Naive B cell (primary cell): ENCODE results near the gene STXBP1. TPM values are rescaled to one million over a fixed set of nuclear protein-coding genes. Genes with fewer than 3 reads are reported as not detected.

ENCODE experiments used
- ATAC-seq, 2 donors: fragments of 150-1000 bp; cut with Tn5 transposase; 2 replicates each; pipeline ENCODE4 v1.10.0; 2021; ENCODE audit warnings: low read depth in 2 of 2, mild to moderate bottlenecking in 2 of 2, moderate library complexity in 2 of 2
- DNase-seq: peaks from one replicate; pipeline ENCODE4 v3.0.0; 2022
- H3K27ac Mint-ChIP-seq, 6 donors: one replicate each; pipeline ENCODE4 v1.8.0; 2020 to 2022; ENCODE audit warnings: mild to moderate bottlenecking in 6 of 6, mixed read lengths in 6 of 6, moderate library complexity in 5 of 6, inconsistent platforms in 2 of 6
- H3K27me3 Mint-ChIP-seq, 3 donors: one replicate each; pipeline ENCODE4 v1.8.0; 2021 to 2022; ENCODE audit warnings: mixed read lengths in 3 of 3, mild to moderate bottlenecking in 1 of 3
- H3K36me3 Mint-ChIP-seq, 2 donors: one replicate each; pipeline ENCODE4 v1.8.0; 2020 to 2022; ENCODE audit warnings: mixed read lengths in 2 of 2, inconsistent platforms in 1 of 2, mild to moderate bottlenecking in 1 of 2
- H3K4me1 Mint-ChIP-seq, 3 donors: one replicate each; pipeline ENCODE4 v1.8.0; 2020 to 2022; ENCODE audit warnings: mixed read lengths in 3 of 3, inconsistent platforms in 1 of 3, mild to moderate bottlenecking in 1 of 3, moderate library complexity in 1 of 3
- H3K4me3 Mint-ChIP-seq, 8 donors: one replicate each; pipeline ENCODE4 v1.8.0; 2020 to 2022; ENCODE audit warnings: mild to moderate bottlenecking in 8 of 8, mixed read lengths in 8 of 8, moderate library complexity in 8 of 8, inconsistent platforms in 2 of 8
- H3K9me3 Mint-ChIP-seq, 7 donors: one replicate each; pipeline ENCODE4 v1.8.0; 2020 to 2022; ENCODE audit warnings: mixed read lengths in 7 of 7, mild to moderate bottlenecking in 5 of 7, inconsistent platforms in 2 of 7, moderate library complexity in 1 of 7
- polyA plus RNA-seq, 6 donors: library from polyadenylated mRNA; unstranded; fragments of 300-500 nt; fragmentation: Illumina TruSeq; gene quantifications; one replicate each; pipeline ENCODE4 v1.2.3, GENCODE V29; 2021; ENCODE audit warnings: low read depth in 6 of 6

STXBP1 gene
- polyA plus RNA-seq, 6 donors from 2014 or later, result 0.31 TPM; not detected in 5

DNA sequence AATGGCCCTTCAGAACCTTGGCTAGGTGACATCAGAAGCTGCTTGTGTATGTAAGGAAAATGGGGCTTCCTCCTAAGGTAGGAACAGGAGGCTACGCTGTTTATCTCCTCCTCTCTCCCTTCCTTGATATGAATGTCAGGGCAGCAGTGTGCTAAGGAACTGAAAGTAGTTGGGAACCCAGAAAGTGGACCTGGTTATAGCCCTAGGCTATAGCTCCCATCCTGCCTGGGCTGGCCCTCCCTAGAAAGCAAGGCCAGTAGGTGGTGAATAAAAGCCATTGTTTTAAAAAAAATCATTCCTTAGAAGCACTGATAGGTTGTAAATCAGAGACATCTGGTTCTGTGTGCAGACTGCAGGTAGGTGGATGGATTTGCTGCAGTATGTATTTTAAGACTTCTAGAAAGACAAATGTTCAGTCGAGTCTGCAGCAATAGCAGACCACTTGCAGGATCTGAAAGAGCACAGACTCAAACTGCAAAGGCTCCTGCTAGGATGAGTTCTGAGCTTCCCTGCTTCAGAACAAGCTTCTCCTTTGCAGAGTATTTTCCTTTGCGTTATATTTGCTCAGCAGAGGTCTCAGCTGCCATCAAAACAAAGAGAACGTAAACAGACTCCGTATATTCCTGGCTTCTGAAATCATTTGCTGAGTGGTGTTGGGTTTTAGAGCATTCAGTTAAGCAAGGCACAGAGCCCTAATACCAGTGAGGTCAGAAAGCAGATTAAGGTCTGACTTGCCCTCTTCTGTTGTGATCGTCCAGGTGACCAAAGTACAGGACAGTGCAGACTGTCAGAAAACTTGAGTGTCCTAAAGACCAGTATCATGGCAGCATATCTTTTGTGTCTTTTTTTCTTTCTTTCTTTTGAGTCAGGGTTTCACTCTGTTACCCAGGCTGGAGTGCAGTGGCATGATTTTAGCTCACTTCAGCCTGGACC is 74.7 kb downstream of the STXBP1 start:
- Mint-ChIP-seq H3K27ac (peak overlapping the region in 1 of 6 donors; percentile 49), H3K36me3 (no peaks in the 10 kb centered on the region), H3K27me3 (peaks cover 3 to 8% (median 5%) of the 10 kb centered on the region in 3 donors), H3K4me1 (no peaks in the 10 kb centered on the region), H3K4me3 (no peak overlapping the region), H3K9me3 (no peaks in the 10 kb centered on the region)
- DNase-seq, result no peak
- no peak for ATAC-seq

- Mint-ChIP-seq H3K36me3 (no peaks in the 10 kb centered on the region), H3K27ac (peak overlapping the region in 2 of 6 donors; percentile 39 to 49), H3K4me1 (no peaks in the 10 kb centered on the region), H3K27me3 (peaks cover 3 to 7% (median 5%) of the 10 kb centered on the region in 3 donors), H3K4me3 (no peak overlapping the region), H3K9me3 (no peaks in the 10 kb centered on the region)
- no peak for ATAC-seq
- DNase-seq, result no peak
These were observed 77.4 kb downstream of the STXBP1 start for GRCh38 chr9:127689329-127690000.

GRCh38 chr9:127690735-127691134 is 78.7 kb downstream of the STXBP1 start:
- no peak overlapping the region for H3K4me3 Mint-ChIP-seq

GRCh38 chr9:127692071-127692470 is 80.0 kb downstream of the STXBP1 start:
- no peak for DNase-seq
- Mint-ChIP-seq H3K4me1 (no peaks in the 10 kb centered on the region), H3K36me3 (no peaks in the 10 kb centered on the region), H3K27ac (no peak overlapping the region), H3K4me3 (peak overlapping the region in 1 of 8 donors; percentile 67), H3K27me3 (peaks cover 0 to 5% (median 0%) of the 10 kb centered on the region in 3 donors), H3K9me3 (no peaks in the 10 kb centered on the region)
- ATAC-seq, result no peak

More at GRCh38 chr9:127690735-127691134, 78.7 kb downstream of the STXBP1 start:
- Mint-ChIP-seq H3K36me3 (no peaks in the 10 kb centered on the region), H3K9me3 (no peaks in the 10 kb centered on the region), H3K27me3 (peaks cover 0 to 5% (median 3%) of the 10 kb centered on the region in 3 donors), H3K4me1 (no peaks in the 10 kb centered on the region), H3K27ac (no peak overlapping the region)
- DNase-seq (no peak), ATAC-seq (no peak)

- ATAC-seq, result no peak
- Mint-ChIP-seq H3K9me3 (no peaks in the 10 kb centered on the region), H3K4me1 (peaks cover 0 to 2% (median 0%) of the 10 kb centered on the region in 3 donors), H3K27ac (no peak overlapping the region), H3K36me3 (no peaks in the 10 kb centered on the region), H3K4me3 (no peak overlapping the region), H3K27me3 (peaks cover 0 to 5% (median 0%) of the 10 kb centered on the region in 3 donors)
- DNase-seq, result no peak
These were observed 81.1 kb downstream of the STXBP1 start for GRCh38 chr9:127693143-127693542.

DNA sequence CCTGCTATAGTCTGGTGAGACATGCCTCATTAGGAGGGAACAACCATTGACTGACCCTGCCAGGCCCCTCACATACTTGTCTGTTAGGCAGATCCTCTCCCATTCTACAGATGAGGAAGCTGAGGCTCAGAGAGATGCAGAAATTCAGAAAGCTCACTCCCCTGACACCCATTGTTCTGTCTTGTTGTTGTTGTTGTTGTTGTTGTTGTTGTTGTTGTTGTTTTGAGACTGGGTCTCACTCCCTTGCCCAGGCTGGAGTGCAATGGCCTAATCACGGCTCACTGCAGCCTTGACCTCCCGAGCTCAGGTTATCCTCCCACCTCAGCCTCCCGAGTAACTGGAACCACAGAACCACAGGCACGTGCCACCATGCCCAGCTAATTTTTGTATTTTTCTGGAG is 81.6 kb downstream of the STXBP1 start:
- ATAC-seq (no peak), DNase-seq (no peak)
- Mint-ChIP-seq H3K4me1 (peaks cover 0 to 2% (median 0%) of the 10 kb centered on the region in 3 donors), H3K9me3 (no peaks in the 10 kb centered on the region), H3K4me3 (no peak overlapping the region), H3K36me3 (no peaks in the 10 kb centered on the region), H3K27me3 (peaks cover 0 to 5% (median 0%) of the 10 kb centered on the region in 3 donors), H3K27ac (peak overlapping the region in 1 of 6 donors; percentile 49)

DNA sequence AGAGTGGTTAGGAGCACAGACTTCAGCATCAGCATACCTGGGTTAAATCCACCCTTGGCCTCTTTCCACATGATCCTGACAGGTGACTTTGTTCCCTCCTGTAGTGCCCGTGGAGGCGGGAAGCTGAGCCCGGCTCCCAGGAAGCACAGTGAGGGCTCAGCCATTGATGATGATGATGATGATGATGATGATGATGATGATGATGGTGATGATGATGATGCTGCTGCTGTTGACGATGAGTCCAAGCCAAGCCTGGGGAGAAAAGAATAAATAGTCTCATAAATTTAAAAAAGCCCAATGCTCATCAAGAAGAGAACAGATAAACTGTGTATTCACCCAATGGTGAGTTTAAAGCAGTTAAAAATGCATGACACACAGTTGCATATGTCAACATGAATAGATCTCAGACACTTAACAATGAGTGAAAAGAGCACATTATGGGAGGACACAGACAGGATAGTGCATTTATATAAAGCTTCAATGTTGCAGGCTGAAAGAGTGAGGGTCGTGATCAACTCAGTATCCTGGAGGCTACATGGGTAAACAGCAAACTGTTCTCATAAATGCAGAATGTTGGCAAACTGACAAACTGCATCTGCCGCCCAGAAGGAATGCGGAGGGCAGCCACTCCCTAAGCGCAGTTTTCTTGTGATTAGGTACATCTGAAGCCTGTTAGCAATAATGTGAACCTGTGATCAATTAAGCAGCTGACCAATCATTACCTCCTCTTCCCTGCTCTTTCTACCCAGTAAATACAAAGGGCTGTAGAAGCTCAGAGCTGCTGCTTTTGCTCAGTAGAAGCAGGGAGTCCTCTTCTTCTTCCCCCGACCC is 83.0 kb downstream of the STXBP1 start:
- peaks cover 0 to 5% (median 0%) of the 10 kb centered on the region in 3 donors for H3K27me3 Mint-ChIP-seq
- ATAC-seq, result no peak
- no peaks in the 10 kb centered on the region for H3K9me3 Mint-ChIP-seq
- peaks cover 8 to 15% (median 10%) of the 10 kb centered on the region in 3 donors for H3K4me1 Mint-ChIP-seq
- H3K4me3 Mint-ChIP-seq, result no peak overlapping the region
- no peak for DNase-seq
- no peaks in the 10 kb centered on the region for H3K36me3 Mint-ChIP-seq
- no peak overlapping the region for H3K27ac Mint-ChIP-seq

DNA sequence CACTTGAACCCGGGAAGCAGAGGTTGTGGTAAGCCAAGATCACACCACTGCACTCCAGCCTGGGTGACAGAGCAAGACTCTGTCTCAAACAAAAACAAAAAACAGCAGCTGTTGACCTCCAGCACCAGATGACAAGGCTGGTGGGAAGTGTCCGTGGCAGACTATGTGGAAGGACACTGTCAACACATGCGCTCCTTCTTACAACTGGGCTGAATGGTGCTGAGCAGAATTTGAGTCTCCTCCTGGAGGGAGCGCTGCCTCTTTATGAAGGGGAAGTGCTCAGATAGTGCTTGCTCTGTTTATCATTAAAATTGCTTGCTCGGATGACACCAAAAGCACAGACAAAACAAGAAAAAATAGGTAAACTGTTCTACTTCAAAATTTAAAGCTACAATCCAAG is 85.5 kb downstream of the STXBP1 start:
- Mint-ChIP-seq H3K4me3 (peak overlapping the region in 3 of 8 donors; percentile 6 to 91 (median 67)), H3K27me3 (no peaks in the 10 kb centered on the region), H3K27ac (peak overlapping the region in 3 of 6 donors; percentile 20 to 86 (median 58)), H3K9me3 (no peaks in the 10 kb centered on the region), H3K36me3 (no peaks in the 10 kb centered on the region), H3K4me1 (peaks cover 10 to 18% (median 14%) of the 10 kb centered on the region in 3 donors)
- ATAC-seq (no peak), DNase-seq (no peak)

DNA sequence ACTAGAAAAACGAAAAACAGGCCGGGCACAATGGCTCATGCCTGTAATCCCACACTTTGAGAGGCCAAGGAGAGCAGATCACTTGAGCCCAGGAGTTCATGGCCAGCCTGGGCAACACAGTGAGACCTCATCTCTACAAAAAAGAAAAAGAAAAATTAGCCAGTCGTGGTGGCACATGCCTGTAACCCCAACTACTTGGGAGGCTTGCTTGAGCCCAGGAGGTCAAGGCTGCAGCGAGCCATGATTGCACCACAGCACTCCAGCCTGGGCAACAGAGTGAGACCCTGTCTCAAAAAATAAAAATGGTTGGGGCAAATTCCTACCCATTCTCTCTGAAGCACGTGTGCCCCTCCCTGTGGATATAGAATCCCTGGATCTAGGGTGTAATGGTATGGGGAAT is 86.3 kb downstream of the STXBP1 start:
- Mint-ChIP-seq H3K27ac (no peak overlapping the region), H3K27me3 (no peaks in the 10 kb centered on the region), H3K9me3 (no peaks in the 10 kb centered on the region), H3K4me1 (peaks cover 10 to 18% (median 14%) of the 10 kb centered on the region in 3 donors), H3K4me3 (peak overlapping the region in 5 of 8 donors; percentile 58 to 91 (median 63)), H3K36me3 (no peaks in the 10 kb centered on the region)
- DNase-seq, result no peak
- ATAC-seq, result no peak

DNA sequence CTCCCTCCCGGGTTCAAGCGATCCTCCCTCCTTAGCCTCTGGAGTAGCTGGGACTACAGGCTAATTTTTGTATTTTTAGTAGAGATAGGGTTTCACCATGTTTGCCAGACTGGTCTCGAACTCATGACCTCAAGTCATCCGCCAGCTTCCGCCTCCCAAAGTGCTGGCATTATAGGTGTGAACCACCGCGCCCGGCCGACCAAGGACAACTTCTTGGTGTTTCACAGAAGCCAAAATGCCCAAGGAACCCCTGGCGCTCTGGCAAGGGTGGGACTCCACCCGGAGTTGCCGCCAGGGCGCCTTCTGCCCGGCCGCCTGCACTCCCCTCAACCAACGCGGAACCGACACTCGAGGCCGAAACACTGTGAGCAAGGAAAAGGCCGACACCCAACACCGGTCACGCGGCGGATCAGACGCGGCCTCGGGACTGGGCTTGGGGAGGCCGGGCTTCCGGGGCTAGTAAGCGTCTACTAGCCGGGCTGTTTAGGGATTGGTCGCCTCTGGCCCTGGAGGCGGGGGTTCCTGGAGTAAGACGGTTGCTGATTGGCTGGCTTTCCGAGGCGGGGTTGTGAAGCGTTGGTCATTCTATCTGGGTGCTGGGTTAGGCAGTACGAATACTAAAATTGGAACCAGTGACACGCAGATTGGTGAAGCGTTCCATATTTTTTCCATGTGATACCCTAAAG is 87.1 kb downstream of the STXBP1 start:
- Mint-ChIP-seq H3K9me3 (no peaks in the 10 kb centered on the region), H3K4me1 (peaks cover 10 to 18% (median 14%) of the 10 kb centered on the region in 3 donors), H3K27ac (peak overlapping the region; percentile 36 to 96 (median 90)), H3K36me3 (no peaks in the 10 kb centered on the region), H3K27me3 (no peaks in the 10 kb centered on the region), H3K4me3 (peak overlapping the region; percentile 76 to 91 (median 88))
- ATAC-seq, result peak; percentile 96 to 99
- DNase-seq, result peak; percentile 86

DNA sequence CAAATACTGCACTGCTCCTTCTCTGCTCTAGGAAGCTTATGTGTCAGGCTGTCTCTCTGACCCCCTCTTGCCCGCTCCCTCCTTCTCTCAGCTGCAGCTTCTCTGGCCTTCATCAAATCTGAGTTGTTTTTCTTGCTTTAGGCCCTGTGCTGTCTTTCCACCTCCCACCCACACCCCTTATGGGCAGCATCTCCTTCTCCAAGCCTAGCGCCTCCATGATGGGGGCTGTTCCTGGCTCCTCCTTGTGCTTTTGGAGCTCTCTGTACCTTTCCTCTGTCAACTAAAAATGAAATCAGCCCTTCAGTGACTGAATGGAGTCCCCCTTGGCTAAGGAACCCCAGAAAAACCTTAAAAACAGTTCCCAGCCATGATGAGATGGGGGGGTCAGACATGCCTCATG is 88.1 kb downstream of the STXBP1 start:
- Mint-ChIP-seq H3K36me3 (no peaks in the 10 kb centered on the region), H3K27ac (peak overlapping the region in 3 of 6 donors; percentile 14 to 96 (median 36)), H3K27me3 (no peaks in the 10 kb centered on the region), H3K4me1 (peaks cover 10 to 18% (median 14%) of the 10 kb centered on the region in 3 donors), H3K9me3 (no peaks in the 10 kb centered on the region), H3K4me3 (peak overlapping the region in 7 of 8 donors; percentile 15 to 89 (median 85))
- no peak for DNase-seq
- no peak for ATAC-seq

DNA sequence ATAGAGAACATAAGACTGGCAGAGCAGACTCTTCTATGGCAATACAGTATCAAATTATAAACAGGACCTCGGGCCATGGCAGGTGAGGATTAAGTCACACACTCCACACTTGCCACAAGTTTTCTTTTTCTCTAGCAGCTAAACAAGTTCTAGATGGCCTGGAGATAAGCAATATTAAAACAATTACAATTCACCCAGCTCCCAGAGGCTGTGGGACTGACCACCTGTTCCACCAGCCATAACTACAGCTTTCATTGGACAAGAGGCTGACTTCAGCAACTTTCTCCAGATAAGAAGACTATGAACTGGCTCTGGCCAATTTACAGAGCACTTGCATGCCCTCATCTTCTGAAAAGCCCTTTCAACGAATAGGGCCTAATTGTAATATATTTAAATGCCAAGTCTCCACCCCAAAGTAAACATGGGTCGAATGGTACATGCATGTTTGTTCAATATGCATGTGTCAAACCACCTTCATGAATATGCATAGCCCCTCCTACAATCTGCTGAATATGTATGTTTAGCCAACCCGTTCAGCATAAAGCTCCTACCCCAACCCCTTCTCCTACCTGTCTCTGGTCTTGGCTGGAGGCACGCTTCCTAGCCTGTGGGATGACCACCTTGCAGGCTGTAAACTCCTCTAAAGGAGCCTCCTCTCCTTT is 88.6 kb downstream of the STXBP1 start:
- Mint-ChIP-seq H3K36me3 (no peaks in the 10 kb centered on the region), H3K4me1 (peaks cover 10 to 18% (median 14%) of the 10 kb centered on the region in 3 donors), H3K27ac (peak overlapping the region in 2 of 6 donors; percentile 39 to 49), H3K4me3 (peak overlapping the region in 3 of 8 donors; percentile 47 to 88 (median 76)), H3K27me3 (no peaks in the 10 kb centered on the region), H3K9me3 (no peaks in the 10 kb centered on the region)
- ATAC-seq (no peak), DNase-seq (no peak)
